T-cell (primary cell): ENCODE results near the gene C8A. TPM values are rescaled to one million over a fixed set of nuclear protein-coding genes. Genes with fewer than 3 reads are reported as not detected.

Source experiments
- ATAC-seq, 4 experiments: fragments of 200-7000 bp in 3 of 4; fragments of 150-1000 bp in 1 of 4; cut with Tn5 transposase; replicated peaks in 1 of 4; 1 replicate in 3 of 4; 2 replicates in 1 of 4; pipeline ENCODE4 v1.10.0; 2021; ENCODE audit warnings: moderate library complexity in 3 of 4, mild to moderate bottlenecking in 2 of 4, moderate number of reproducible peaks in 1 of 4
- CTCF ChIA-PET, 2 donors: fragments of 300-600 bp; sonication (Branson Sonifier 250); formaldehyde crosslinking; loops; one replicate each; lab custom pipeline; 2022; ENCODE audit warnings: antibody characterized with exemption in 2 of 2; lab: Charles Lee
- POLR2A ChIA-PET, 2 donors: fragments of 300-600 bp; sonication (Branson Sonifier 250); formaldehyde crosslinking; loops; one replicate each; lab custom pipeline; 2022; ENCODE audit warnings: antibody characterized with exemption in 2 of 2; lab: Charles Lee
- DNase-seq, 35 experiments: peaks; one replicate each; pipeline versions ENCODE4 v3.0.0 to v3.0.0-alpha.2; 2013 to 2023
- H3K27ac ChIP-seq: one replicate; pipeline ENCODE4 v1.5.1; 2013; ENCODE audit warnings: low read length
- H3K27me3 ChIP-seq, 2 experiments: replicated peaks in 1 of 2; 1 replicate in 1 of 2; 2 replicates in 1 of 2; pipeline versions ENCODE4 v1.6.1 to v1.7.0; 2013; ENCODE audit warnings: low read length in 1 of 2, mixed read lengths in 1 of 2; ENCODE audit not compliant: control insufficient read depth in 2 of 2, insufficient read depth in 2 of 2; ENCODE audit errors: extremely low read depth in 1 of 2
- H3K36me3 ChIP-seq, 2 donors: 1 replicate in 1 of 2; 2 replicates in 1 of 2; pipeline versions ENCODE4 v1.6.1 to v1.7.0; 2013; ENCODE audit warnings: low read length in 1 of 2; ENCODE audit not compliant: control insufficient read depth in 2 of 2, insufficient read depth in 1 of 2; ENCODE audit errors: extremely low read depth in 1 of 2
- H3K4me1 ChIP-seq, 2 experiments: 1 replicate in 1 of 2; 2 replicates in 1 of 2; pipeline versions ENCODE4 v1.6.1 to v1.7.0; 2013; ENCODE audit warnings: low read length in 2 of 2, mixed read lengths in 1 of 2; ENCODE audit not compliant: insufficient read depth in 2 of 2, control insufficient read depth in 1 of 2; ENCODE audit errors: extremely low read depth in 1 of 2
- H3K4me3 ChIP-seq, 2 donors: 1 replicate in 1 of 2; 2 replicates in 1 of 2; pipeline versions ENCODE4 v1.5.1 to v1.7.0; 2013; ENCODE audit warnings: mild to moderate bottlenecking in 2 of 2, low read length in 1 of 2, moderate library complexity in 1 of 2; ENCODE audit not compliant: control insufficient read depth in 1 of 2; ENCODE audit errors: extremely low read depth in 1 of 2
- H3K9me3 ChIP-seq: 2 replicates; pipeline ENCODE4 v1.7.0; 2013
- H3K27ac Mint-ChIP-seq, 2 donors: one replicate each; pipeline ENCODE4 v1.8.0; 2020 to 2021; ENCODE audit warnings: mild to moderate bottlenecking in 2 of 2, mixed read lengths in 2 of 2
- H3K27me3 Mint-ChIP-seq, 2 donors: one replicate each; pipeline ENCODE4 v1.8.0; 2021 to 2022; ENCODE audit warnings: mixed read lengths in 2 of 2
- H3K36me3 Mint-ChIP-seq: one replicate; pipeline ENCODE4 v1.8.0; 2021; ENCODE audit warnings: mixed read lengths
- H3K4me1 Mint-ChIP-seq, 3 donors: one replicate each; pipeline ENCODE4 v1.8.0; 2020 to 2022; ENCODE audit warnings: mixed read lengths in 3 of 3, mild to moderate bottlenecking in 1 of 3
- H3K4me3 Mint-ChIP-seq, 3 donors: one replicate each; pipeline ENCODE4 v1.8.0; 2020 to 2022; ENCODE audit warnings: mild to moderate bottlenecking in 3 of 3, mixed read lengths in 3 of 3, moderate library complexity in 3 of 3
- H3K9me3 Mint-ChIP-seq, 3 donors: one replicate each; pipeline ENCODE4 v1.8.0; 2020 to 2022; ENCODE audit warnings: mixed read lengths in 3 of 3
- WGBS: methylation state at CpG from one replicate; pipeline ENCODE4 v1.1.5; 2013; ENCODE audit warnings: missing lambda C conversion rate; ENCODE audit not compliant: insufficient coverage; 5-methylcytosine and 5-hydroxymethylcytosine counted together
- total RNA-seq, 35 experiments: library from RNA in 6 of 35; stranded (reverse) in 6 of 35; fragments of 120-200 nt in 1 of 35; gene quantifications; one replicate each; pipeline versions ENCODE4 v1.2.1 to v1.2.4 and lab custom pipeline; 2013 to 2026

The C8A gene
- total RNA-seq, 5 donors from 2014 or later (not counting 1 experiment from before 2014, with no cell fraction given) = 0.12 TPM; not detected in 4

- no peaks in the 10 kb centered on the region for H3K36me3 ChIP-seq
- CTCF ChIA-PET = no interaction called here
- H3K27ac Mint-ChIP-seq = no peak overlapping the region
- H3K4me1 ChIP-seq = no peaks in the 10 kb centered on the region
- H3K27me3 ChIP-seq = peaks cover 0 to 5% of the 10 kb centered on the region in 2 experiments
- peaks cover 0 to 4% (median 0%) of the 10 kb centered on the region in 3 donors for H3K4me1 Mint-ChIP-seq
- H3K36me3 Mint-ChIP-seq = no peaks in the 10 kb centered on the region
- POLR2A ChIA-PET = no interaction called here
- no peak for ATAC-seq
- H3K9me3 Mint-ChIP-seq = peaks cover 0 to 3% (median 0%) of the 10 kb centered on the region in 3 donors
- 65% methylated on average over 5 of the region's 9 CpGs for WGBS
- H3K27me3 Mint-ChIP-seq = peaks cover 5 to 9% of the 10 kb centered on the region in 2 donors
- no peak overlapping the region for H3K27ac ChIP-seq
- no peak for DNase-seq
- H3K9me3 ChIP-seq = no peaks in the 10 kb centered on the region
- no peak overlapping the region for H3K4me3 Mint-ChIP-seq
- H3K4me3 ChIP-seq = no peak overlapping the region
These were observed 10.0 kb upstream of the C8A start for GRCh38 chr1:56844545-56845136.

- Histone ChIP-seq H3K27me3 (peaks cover 0 to 5% of the 10 kb centered on the region in 2 experiments), H3K4me3 (no peak overlapping the region), H3K9me3 (no peaks in the 10 kb centered on the region), H3K36me3 (no peaks in the 10 kb centered on the region), H3K27ac (no peak overlapping the region), H3K4me1 (no peaks in the 10 kb centered on the region)
- DNase-seq = no peak
- Mint-ChIP-seq H3K27ac (no peak overlapping the region), H3K36me3 (no peaks in the 10 kb centered on the region), H3K9me3 (peaks cover 0 to 3% (median 0%) of the 10 kb centered on the region in 3 donors), H3K4me1 (peaks cover 0 to 4% (median 0%) of the 10 kb centered on the region in 3 donors), H3K4me3 (no peak overlapping the region), H3K27me3 (peaks cover 3 to 9% of the 10 kb centered on the region in 2 donors)
- 79% methylated on average over 3 of the region's 3 CpGs for WGBS
- ChIA-PET POLR2A (no interaction called here), CTCF (no interaction called here)
- no peak for ATAC-seq
These were observed 9.3 kb upstream of the C8A start for GRCh38 chr1:56845343-56845742.

- H3K27me3 Mint-ChIP-seq = peaks cover 16 to 21% of the 10 kb centered on the region in 2 donors
- ATAC-seq (no peak), DNase-seq (no peak)
- Histone ChIP-seq H3K4me3 (no peak overlapping the region), H3K27ac (no peak overlapping the region), H3K36me3 (no peaks in the 10 kb centered on the region), H3K27me3 (peaks cover 0 to 5% of the 10 kb centered on the region in 2 experiments), H3K4me1 (no peaks in the 10 kb centered on the region), H3K9me3 (no peaks in the 10 kb centered on the region)
- ChIA-PET CTCF (no interaction called here), POLR2A (no interaction called here)
- no peaks in the 10 kb centered on the region for H3K36me3 Mint-ChIP-seq
- H3K27ac Mint-ChIP-seq = no peak overlapping the region
- WGBS = 81% methylated on average over 3 of the region's 7 CpGs
- H3K4me3 Mint-ChIP-seq = no peak overlapping the region
- peaks cover 0 to 3% (median 0%) of the 10 kb centered on the region in 3 donors for H3K9me3 Mint-ChIP-seq
- peaks cover 0 to 4% (median 0%) of the 10 kb centered on the region in 3 donors for H3K4me1 Mint-ChIP-seq
These were observed 4.8 kb upstream of the C8A start for GRCh38 chr1:56849750-56850149.

GRCh38 chr1:56850411-56850810 is 4.2 kb upstream of the C8A start:
- ChIA-PET CTCF (no interaction called here), POLR2A (no interaction called here)
- Histone ChIP-seq H3K4me3 (no peak overlapping the region), H3K4me1 (no peaks in the 10 kb centered on the region), H3K27ac (no peak overlapping the region), H3K27me3 (peaks cover 2 to 5% of the 10 kb centered on the region in 2 experiments), H3K9me3 (no peaks in the 10 kb centered on the region), H3K36me3 (no peaks in the 10 kb centered on the region)
- Mint-ChIP-seq H3K4me1 (peaks cover 0 to 4% (median 0%) of the 10 kb centered on the region in 3 donors), H3K36me3 (no peaks in the 10 kb centered on the region), H3K9me3 (peaks cover 0 to 3% (median 0%) of the 10 kb centered on the region in 3 donors), H3K27ac (no peak overlapping the region), H3K27me3 (peaks cover 16 to 28% of the 10 kb centered on the region in 2 donors), H3K4me3 (no peak overlapping the region)
- DNase-seq (no peak), ATAC-seq (no peak)
- 85% methylated on average over 2 of the region's 2 CpGs for WGBS

DNA sequence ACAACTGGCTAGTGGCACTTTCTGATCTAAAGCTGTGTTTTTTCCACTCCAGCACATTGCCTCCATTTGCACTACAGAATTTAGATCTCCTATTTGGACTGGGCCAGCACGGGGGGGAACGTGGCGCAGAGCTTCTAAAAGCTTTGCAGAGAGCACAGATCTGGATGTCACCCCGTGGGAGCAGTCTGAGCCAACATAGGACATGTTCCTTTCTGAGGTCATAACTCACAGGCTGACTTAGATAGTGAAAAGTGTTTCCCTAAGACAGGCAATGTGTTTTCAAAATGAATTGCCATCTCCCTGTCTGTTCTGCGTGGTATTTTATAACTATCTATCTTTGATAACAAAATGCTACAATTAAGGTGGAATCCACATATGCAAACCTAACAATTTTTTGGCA is 3.7 kb upstream of the C8A start:
- H3K27me3 Mint-ChIP-seq = peaks cover 15 to 26% of the 10 kb centered on the region in 2 donors
- no peaks in the 10 kb centered on the region for H3K36me3 ChIP-seq
- H3K27ac ChIP-seq = no peak overlapping the region
- no peaks in the 10 kb centered on the region for H3K4me1 ChIP-seq
- ATAC-seq (no peak), DNase-seq (no peak)
- no peak overlapping the region for H3K27ac Mint-ChIP-seq
- 92% methylated on average over 5 of the region's 5 CpGs for WGBS
- H3K27me3 ChIP-seq = peaks cover 2 to 5% of the 10 kb centered on the region in 2 experiments
- ChIA-PET CTCF (no interaction called here), POLR2A (no interaction called here)
- no peaks in the 10 kb centered on the region for H3K36me3 Mint-ChIP-seq
- no peaks in the 10 kb centered on the region for H3K9me3 ChIP-seq
- H3K4me1 Mint-ChIP-seq = peaks cover 0 to 2% (median 0%) of the 10 kb centered on the region in 3 donors
- H3K4me3 Mint-ChIP-seq = no peak overlapping the region
- no peak overlapping the region for H3K4me3 ChIP-seq
- H3K9me3 Mint-ChIP-seq = peaks cover 0 to 1% (median 0%) of the 10 kb centered on the region in 3 donors

DNA sequence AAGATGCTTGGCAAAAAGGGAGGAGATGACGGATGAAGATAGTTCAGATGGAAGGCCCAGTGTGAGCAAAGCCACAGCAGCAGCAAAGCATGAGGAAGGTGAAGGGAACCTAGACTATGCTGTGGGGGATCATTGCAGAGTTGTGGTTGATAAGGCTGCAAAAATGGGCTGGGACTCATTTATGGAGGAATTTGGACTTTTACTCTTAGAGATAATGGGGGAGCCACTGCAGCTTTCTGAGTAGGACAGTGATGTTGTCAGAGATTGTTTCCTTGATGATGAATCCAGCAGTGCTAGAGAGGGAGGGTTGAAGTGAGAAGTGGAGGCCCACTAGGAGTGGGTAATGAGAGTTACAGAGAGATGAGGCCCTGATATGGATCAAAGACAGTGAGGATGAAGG is 2.1 kb upstream of the C8A start:
- no peak for DNase-seq
- 88% methylated on average over 1 of the region's 1 CpG for WGBS
- peaks cover 15 to 22% of the 10 kb centered on the region in 2 donors for H3K27me3 Mint-ChIP-seq
- ChIA-PET CTCF (no interaction called here), POLR2A (no interaction called here)
- H3K27me3 ChIP-seq = peaks cover 2% of the 10 kb centered on the region in 2 experiments
- H3K9me3 ChIP-seq = no peaks in the 10 kb centered on the region
- H3K4me3 ChIP-seq = no peak overlapping the region
- no peak overlapping the region for H3K4me3 Mint-ChIP-seq
- no peaks in the 10 kb centered on the region for H3K36me3 Mint-ChIP-seq
- H3K4me1 ChIP-seq = no peaks in the 10 kb centered on the region
- no peak overlapping the region for H3K27ac Mint-ChIP-seq
- H3K27ac ChIP-seq = no peak overlapping the region
- H3K36me3 ChIP-seq = no peaks in the 10 kb centered on the region
- H3K9me3 Mint-ChIP-seq = no peaks in the 10 kb centered on the region
- no peak for ATAC-seq
- H3K4me1 Mint-ChIP-seq = no peaks in the 10 kb centered on the region
